Measurements from ENCODE around the gene KLHL12. TPM values are rescaled to one million over a fixed set of nuclear protein-coding genes. Genes with fewer than 3 reads are reported as not detected.

KLHL12 gene
- total and polyA plus RNA-seq, 2 donors (not counting 1 experiment from before 2014, with no cell fraction given) = 14.6 to 25.5 TPM

DNA sequence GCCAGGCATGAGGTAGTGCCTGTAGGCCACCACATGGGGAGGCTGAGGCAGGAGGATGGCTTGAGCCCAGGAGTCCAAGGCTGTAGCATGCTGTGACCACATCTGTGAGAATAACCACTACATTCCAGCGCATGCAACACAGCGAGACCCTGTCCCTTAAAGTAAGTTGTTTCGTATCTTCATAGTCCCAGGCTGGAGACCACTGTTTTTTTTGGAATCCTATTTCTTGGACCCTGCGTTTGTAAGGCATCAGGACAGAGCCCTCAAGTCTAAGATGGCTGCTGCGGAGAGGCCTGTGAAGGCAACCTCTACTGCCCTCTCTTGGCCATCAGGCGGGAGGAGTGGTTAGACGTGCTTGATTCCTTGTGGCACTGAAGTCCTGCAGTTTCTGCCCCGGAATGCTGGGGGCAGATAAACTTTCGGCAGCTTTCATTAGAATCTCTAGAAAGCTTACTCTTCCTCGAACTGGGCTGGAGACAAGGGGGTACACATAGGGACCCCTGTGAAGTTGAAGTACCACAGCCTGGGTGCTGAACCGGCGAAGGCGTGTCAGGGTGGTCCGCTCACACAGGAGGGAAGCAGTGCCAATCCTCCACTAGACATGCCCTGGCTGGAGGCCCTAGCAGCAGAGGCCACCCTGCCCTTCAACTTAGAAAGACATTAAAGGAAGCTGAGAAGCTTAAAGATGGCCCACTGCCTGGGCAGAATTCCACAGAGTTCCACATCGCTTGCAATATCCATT lies 74.7 kb downstream of the KLHL12 start:
- Mint-ChIP-seq H3K9me3 (ENCODE audit: insufficient read depth) (no peaks in the 10 kb centered on the region), H3K4me1 (peaks cover 28% of the 10 kb centered on the region), H3K27ac (no peak overlapping the region), H3K27me3 (no peaks in the 10 kb centered on the region), H3K4me3 (no peak overlapping the region)
- CTCF ChIA-PET = interaction anchor here (0.6 kb wide), 2 partner anchors 56 to 67 kb away, joined by 3 read pairs; no protein-coding TSS in a partner anchor
- Histone ChIP-seq H2AFZ (ENCODE audit: insufficient read depth, low read depth, low read length, poor library complexity, severe bottlenecking) (peak overlapping the region; percentile 42), H4K20me1 (ENCODE audit: control insufficient read depth, insufficient read depth, low read length, poor library complexity, severe bottlenecking) (no peaks in the 10 kb centered on the region), H3K27me3 (replicated peaks in 1 of 4; ENCODE audit: control extremely low read depth in 1 of 4, control insufficient read depth in 3 of 4, insufficient read depth in 4 of 4, low read length in 3 of 4) (no peaks in the 10 kb centered on the region), H3K27ac (ENCODE audit: low read length in 2 of 2) (no peak overlapping the region), H3K36me3 (replicated peaks in 1 of 2; ENCODE audit: control extremely low read depth in 1 of 2, control insufficient read depth in 1 of 2, extremely low read depth in 1 of 2, insufficient read depth in 2 of 2, low read length in 1 of 2) (no peaks in the 10 kb centered on the region), H3K9me3 (ENCODE audit: control extremely low read depth in 1 of 3, control insufficient read depth in 2 of 3, insufficient read depth in 1 of 3, low read length in 2 of 3) (no peaks in the 10 kb centered on the region), H3K4me1 (ENCODE audit: control insufficient read depth in 2 of 2, insufficient read depth in 2 of 2, low read length in 2 of 2) (peaks cover 6 to 22% of the 10 kb centered on the region in 2 donors), H3K9ac (ENCODE audit: low read length) (no peak overlapping the region), H3K79me2 (ENCODE audit: control insufficient read depth, insufficient read depth, low read length) (no peaks in the 10 kb centered on the region), H3K4me3 (ENCODE audit: control extremely low read depth in 1 of 5, extremely low read depth in 1 of 5, insufficient read depth in 1 of 5, low read depth in 2 of 5, low read length in 4 of 5) (no peak overlapping the region), H3K4me2 (replicated peaks; ENCODE audit: low read depth, low read length, poor library complexity, severe bottlenecking) (no peak overlapping the region)
- POLR2A ChIA-PET = no interaction called here
- ATAC-seq (ENCODE audit: low read depth) (peak; percentile 49), DNase-seq (peak; percentile 36)
- TF ChIP-seq EZH2 (IDR thresholded peaks at IDR 0.05; ENCODE audit: borderline replicate concordance, insufficient read depth, low read depth, low read length, poor library complexity, severe bottlenecking) (no peak), CTCF (IDR thresholded peaks at IDR 0.05) (peak; percentile 32)
- WGBS (ENCODE audit: insufficient coverage) = 74% methylated on average over 14 of the region's 15 CpGs
- intact Hi-C loops (cut with micrococcal nuclease) = no loop called here

All from B cell (primary cell).